Sigmoid colon (tissue), 4 donors: ENCODE measurements around the gene DAW1.

Experiments
- POLR2A ChIP-seq, 2 donors: fragments of 450-650 bp; IDR thresholded peaks; one replicate each; pipeline ENCODE4 v1.6.1; 2016; ENCODE audit warnings: antibody characterized with exemption in 2 of 2, mild to moderate bottlenecking in 2 of 2, moderate library complexity in 2 of 2
- POLR2AphosphoS5 ChIP-seq, 4 donors: sonication (generic); formaldehyde crosslinking; IDR thresholded peaks; one replicate each; pipeline ENCODE4 v1.6.1; 2017; ENCODE audit warnings: antibody characterized with exemption in 4 of 4
- TF ChIP-seq, protein P1 (sequence below), 4 experiments: fragments of 450-650 bp in 3 of 4; fragments of 200-600 bp in 1 of 4; IDR thresholded peaks; one replicate each; pipeline ENCODE4 v1.5.1; 2016 to 2019; ENCODE audit warnings: antibody characterized with exemption in 4 of 4, mild to moderate bottlenecking in 3 of 4, moderate library complexity in 2 of 4

DNA sequence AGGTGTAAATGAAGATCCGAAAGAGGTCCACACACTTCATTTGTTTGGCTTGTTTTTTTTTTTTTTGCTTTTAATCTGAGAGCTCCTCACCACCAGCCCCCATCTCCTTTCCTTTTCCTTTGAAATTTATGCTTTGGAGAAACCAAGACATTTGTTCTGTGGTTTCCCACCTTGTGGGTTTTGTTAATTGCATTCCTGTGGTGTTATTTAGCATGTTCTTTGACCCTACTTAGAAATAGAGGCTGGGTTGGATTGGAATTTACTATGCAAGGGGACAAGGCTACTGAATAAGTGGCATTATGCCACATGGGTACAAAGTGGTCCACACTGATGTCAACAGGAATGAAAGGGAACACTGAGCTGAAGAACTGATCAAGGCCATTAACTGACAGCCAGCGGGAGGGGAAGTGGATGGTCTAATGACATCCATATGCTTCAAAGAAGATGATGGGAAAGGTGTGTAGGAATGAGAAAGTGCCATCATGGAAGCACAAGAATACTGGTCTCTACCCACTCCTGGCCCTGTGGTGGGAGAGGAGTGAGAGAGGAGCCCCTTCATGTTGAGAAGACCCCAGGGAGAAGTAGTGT, 48.9 kb upstream of the DAW1 start:
- TF ChIP-seq POLR2A (IDR thresholded peaks at IDR 0.05) (no peak), POLR2AphosphoS5 (IDR thresholded peaks at IDR 0.05) (no peak)
- TF ChIP-seq, protein P1, sequence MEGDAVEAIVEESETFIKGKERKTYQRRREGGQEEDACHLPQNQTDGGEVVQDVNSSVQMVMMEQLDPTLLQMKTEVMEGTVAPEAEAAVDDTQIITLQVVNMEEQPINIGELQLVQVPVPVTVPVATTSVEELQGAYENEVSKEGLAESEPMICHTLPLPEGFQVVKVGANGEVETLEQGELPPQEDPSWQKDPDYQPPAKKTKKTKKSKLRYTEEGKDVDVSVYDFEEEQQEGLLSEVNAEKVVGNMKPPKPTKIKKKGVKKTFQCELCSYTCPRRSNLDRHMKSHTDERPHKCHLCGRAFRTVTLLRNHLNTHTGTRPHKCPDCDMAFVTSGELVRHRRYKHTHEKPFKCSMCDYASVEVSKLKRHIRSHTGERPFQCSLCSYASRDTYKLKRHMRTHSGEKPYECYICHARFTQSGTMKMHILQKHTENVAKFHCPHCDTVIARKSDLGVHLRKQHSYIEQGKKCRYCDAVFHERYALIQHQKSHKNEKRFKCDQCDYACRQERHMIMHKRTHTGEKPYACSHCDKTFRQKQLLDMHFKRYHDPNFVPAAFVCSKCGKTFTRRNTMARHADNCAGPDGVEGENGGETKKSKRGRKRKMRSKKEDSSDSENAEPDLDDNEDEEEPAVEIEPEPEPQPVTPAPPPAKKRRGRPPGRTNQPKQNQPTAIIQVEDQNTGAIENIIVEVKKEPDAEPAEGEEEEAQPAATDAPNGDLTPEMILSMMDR (IDR thresholded peaks at IDR 0.05), result no peak
